ENCODE measurements around the gene TAF1B.
"Not testable (repeated sequence)": the region's sequence is repeated elsewhere in the genome, so short reads cannot be mapped to it uniquely, and the experiment has no call there.

Gene TAF1B

GRCh38 chr2:9909106-9909505, 65.8 kb downstream of the TAF1B start:
- no peak overlapping the region for H3K4me3 ChIP-seq (replicated peaks; ENCODE audit: low read depth, low read length)
- DNase-seq (ENCODE audit: low read depth) = no peak
- no peak for TF ChIP-seq CTCF (IDR thresholded peaks at IDR 0.05; ENCODE audit: low read length, missing control alignments)

- no peak for TF ChIP-seq CTCF (IDR thresholded peaks at IDR 0.05; ENCODE audit: low read length, missing control alignments)
- no peak overlapping the region for H3K4me3 ChIP-seq (replicated peaks; ENCODE audit: low read depth, low read length)
- DNase-seq (ENCODE audit: low read depth) = no peak
Observed at GRCh38 chr2:9910699-9911098, 67.4 kb downstream of the TAF1B start.

GRCh38 chr2:9912468-9912867, 69.2 kb downstream of the TAF1B start:
- no peak for DNase-seq (ENCODE audit: low read depth)
- TF ChIP-seq CTCF (IDR thresholded peaks at IDR 0.05; ENCODE audit: low read length, missing control alignments) = no peak
- H3K4me3 ChIP-seq (replicated peaks; ENCODE audit: low read depth, low read length) = no peak overlapping the region

GRCh38 chr2:9914384-9915065, 71.3 kb downstream of the TAF1B start:
- TF ChIP-seq CTCF (IDR thresholded peaks at IDR 0.05; ENCODE audit: low read length, missing control alignments) = peak; percentile 16
- no peak overlapping the region for H3K4me3 ChIP-seq (replicated peaks; ENCODE audit: low read depth, low read length)
- DNase-seq (ENCODE audit: low read depth) = peak; percentile 63

GRCh38 chr2:9918275-9918674, 75.0 kb downstream of the TAF1B start:
- DNase-seq (ENCODE audit: low read depth) = peak; percentile 52
- TF ChIP-seq CTCF (IDR thresholded peaks at IDR 0.05; ENCODE audit: low read length, missing control alignments) = no peak
- H3K4me3 ChIP-seq (replicated peaks; ENCODE audit: low read depth, low read length) = no peak overlapping the region

- TF ChIP-seq CTCF (IDR thresholded peaks at IDR 0.05; ENCODE audit: low read length, missing control alignments) = no peak
- H3K4me3 ChIP-seq (replicated peaks; ENCODE audit: low read depth, low read length) = no peak overlapping the region
Observed at GRCh38 chr2:9919512-9919911, 76.2 kb downstream of the TAF1B start.

GRCh38 chr2:9927020-9927419, 83.7 kb downstream of the TAF1B start:
- not testable (repeated sequence) for H3K4me3 ChIP-seq (replicated peaks; ENCODE audit: low read depth, low read length); DNase-seq (ENCODE audit: low read depth)

More at GRCh38 chr2:9919512-9919911, 76.2 kb downstream of the TAF1B start:
- DNase-seq (ENCODE audit: low read depth) = no peak
